A549 (cell line): ENCODE results near the gene ODAD3.

ENCODE experiments used
- BHLHE40 ChIP-seq: IDR thresholded peaks from 2 replicates; pipeline ENCODE4 v1.6.1; 2012; ENCODE audit warnings: low read depth, low read length, inconsistent platforms
- CHD2 ChIP-seq: fragments of 150-350 bp; IDR thresholded peaks from 2 replicates; pipeline ENCODE4 v1.6.1; 2014; ENCODE audit warnings: low read length; ENCODE audit not compliant: partially characterized antibody
- ELK1 ChIP-seq: fragments of 150-350 bp; IDR thresholded peaks from 2 replicates; pipeline ENCODE4 v1.6.1; 2014; ENCODE audit warnings: low read depth, mild to moderate bottlenecking, low read length
- EP300 ChIP-seq, 2 experiments: fragments of >200 bp; sonication (Bioruptor Twin); formaldehyde crosslinking; IDR thresholded peaks; 2 replicates in 1 of 2; 3 replicates in 1 of 2; pipeline ENCODE4 v1.6.1; 2016 to 2017
- JUN ChIP-seq, 2 experiments: fragments of >200 bp; sonication (Bioruptor Twin); formaldehyde crosslinking; IDR thresholded peaks; 2 replicates in 1 of 2; 3 replicates in 1 of 2; pipeline ENCODE4 v1.6.1; 2016 to 2017
- MAX ChIP-seq: IDR thresholded peaks from 2 replicates; pipeline ENCODE4 v1.6.1; 2012
- MAZ ChIP-seq: fragments of 150-350 bp; IDR thresholded peaks from 2 replicates; pipeline ENCODE4 v1.6.1; 2014; ENCODE audit warnings: antibody characterized with exemption, low read depth, low read length, borderline replicate concordance
- MYC ChIP-seq: IDR thresholded peaks from 2 replicates; pipeline ENCODE4 v1.6.1; 2012; ENCODE audit warnings: mild to moderate bottlenecking, inconsistent platforms, low read length, improper control_type of control experiment, borderline replicate concordance
- PHF8 ChIP-seq: fragments of 200-600 bp; sonication (generic); IDR thresholded peaks from 2 replicates; pipeline ENCODE4 v1.6.1; 2016; ENCODE audit warnings: low read depth, mild to moderate bottlenecking, antibody characterized with exemption, moderate library complexity, borderline replicate concordance
- POLR2A ChIP-seq: IDR thresholded peaks from 2 replicates; pipeline ENCODE4 v1.6.1; 2012; ENCODE audit warnings: mild to moderate bottlenecking, low read length
- RFX5 ChIP-seq: fragments of 450-650 bp; IDR thresholded peaks from 2 replicates; pipeline ENCODE4 v1.7.1; 2014; ENCODE audit warnings: antibody characterized with exemption, mild to moderate bottlenecking, moderate library complexity
- TF ChIP-seq, protein P1 (sequence below): fragments of >200 bp; sonication (Bioruptor Twin); formaldehyde crosslinking; IDR thresholded peaks from 3 replicates; pipeline ENCODE4 v1.5.1; 2016
- TF ChIP-seq, protein P2 (sequence below): fragments of 450-650 bp; IDR thresholded peaks from 2 replicates; pipeline ENCODE4 v1.6.1; 2014; ENCODE audit warnings: antibody characterized with exemption
- TF ChIP-seq, protein P3 (sequence below): fragments of 200-600 bp; sonication (generic); IDR thresholded peaks from 2 replicates; pipeline ENCODE4 v1.6.1; 2016; ENCODE audit warnings: antibody characterized with exemption, mild to moderate bottlenecking, moderate library complexity

GRCh38 chr19:11377237-11377636 is 57.7 kb downstream of the ODAD3 start:
- TF ChIP-seq, protein P1, sequence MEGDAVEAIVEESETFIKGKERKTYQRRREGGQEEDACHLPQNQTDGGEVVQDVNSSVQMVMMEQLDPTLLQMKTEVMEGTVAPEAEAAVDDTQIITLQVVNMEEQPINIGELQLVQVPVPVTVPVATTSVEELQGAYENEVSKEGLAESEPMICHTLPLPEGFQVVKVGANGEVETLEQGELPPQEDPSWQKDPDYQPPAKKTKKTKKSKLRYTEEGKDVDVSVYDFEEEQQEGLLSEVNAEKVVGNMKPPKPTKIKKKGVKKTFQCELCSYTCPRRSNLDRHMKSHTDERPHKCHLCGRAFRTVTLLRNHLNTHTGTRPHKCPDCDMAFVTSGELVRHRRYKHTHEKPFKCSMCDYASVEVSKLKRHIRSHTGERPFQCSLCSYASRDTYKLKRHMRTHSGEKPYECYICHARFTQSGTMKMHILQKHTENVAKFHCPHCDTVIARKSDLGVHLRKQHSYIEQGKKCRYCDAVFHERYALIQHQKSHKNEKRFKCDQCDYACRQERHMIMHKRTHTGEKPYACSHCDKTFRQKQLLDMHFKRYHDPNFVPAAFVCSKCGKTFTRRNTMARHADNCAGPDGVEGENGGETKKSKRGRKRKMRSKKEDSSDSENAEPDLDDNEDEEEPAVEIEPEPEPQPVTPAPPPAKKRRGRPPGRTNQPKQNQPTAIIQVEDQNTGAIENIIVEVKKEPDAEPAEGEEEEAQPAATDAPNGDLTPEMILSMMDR = no peak
- TF ChIP-seq ELK1 = no peak
- no peak for TF ChIP-seq PHF8
- no peak for TF ChIP-seq RFX5
- TF ChIP-seq, protein P2, sequence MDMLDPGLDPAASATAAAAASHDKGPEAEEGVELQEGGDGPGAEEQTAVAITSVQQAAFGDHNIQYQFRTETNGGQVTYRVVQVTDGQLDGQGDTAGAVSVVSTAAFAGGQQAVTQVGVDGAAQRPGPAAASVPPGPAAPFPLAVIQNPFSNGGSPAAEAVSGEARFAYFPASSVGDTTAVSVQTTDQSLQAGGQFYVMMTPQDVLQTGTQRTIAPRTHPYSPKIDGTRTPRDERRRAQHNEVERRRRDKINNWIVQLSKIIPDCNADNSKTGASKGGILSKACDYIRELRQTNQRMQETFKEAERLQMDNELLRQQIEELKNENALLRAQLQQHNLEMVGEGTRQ = peak; percentile 89
- no peak for TF ChIP-seq EP300 (IDR thresholded peaks at IDR 0.05)
- TF ChIP-seq MAZ = no peak
- TF ChIP-seq, protein P3, sequence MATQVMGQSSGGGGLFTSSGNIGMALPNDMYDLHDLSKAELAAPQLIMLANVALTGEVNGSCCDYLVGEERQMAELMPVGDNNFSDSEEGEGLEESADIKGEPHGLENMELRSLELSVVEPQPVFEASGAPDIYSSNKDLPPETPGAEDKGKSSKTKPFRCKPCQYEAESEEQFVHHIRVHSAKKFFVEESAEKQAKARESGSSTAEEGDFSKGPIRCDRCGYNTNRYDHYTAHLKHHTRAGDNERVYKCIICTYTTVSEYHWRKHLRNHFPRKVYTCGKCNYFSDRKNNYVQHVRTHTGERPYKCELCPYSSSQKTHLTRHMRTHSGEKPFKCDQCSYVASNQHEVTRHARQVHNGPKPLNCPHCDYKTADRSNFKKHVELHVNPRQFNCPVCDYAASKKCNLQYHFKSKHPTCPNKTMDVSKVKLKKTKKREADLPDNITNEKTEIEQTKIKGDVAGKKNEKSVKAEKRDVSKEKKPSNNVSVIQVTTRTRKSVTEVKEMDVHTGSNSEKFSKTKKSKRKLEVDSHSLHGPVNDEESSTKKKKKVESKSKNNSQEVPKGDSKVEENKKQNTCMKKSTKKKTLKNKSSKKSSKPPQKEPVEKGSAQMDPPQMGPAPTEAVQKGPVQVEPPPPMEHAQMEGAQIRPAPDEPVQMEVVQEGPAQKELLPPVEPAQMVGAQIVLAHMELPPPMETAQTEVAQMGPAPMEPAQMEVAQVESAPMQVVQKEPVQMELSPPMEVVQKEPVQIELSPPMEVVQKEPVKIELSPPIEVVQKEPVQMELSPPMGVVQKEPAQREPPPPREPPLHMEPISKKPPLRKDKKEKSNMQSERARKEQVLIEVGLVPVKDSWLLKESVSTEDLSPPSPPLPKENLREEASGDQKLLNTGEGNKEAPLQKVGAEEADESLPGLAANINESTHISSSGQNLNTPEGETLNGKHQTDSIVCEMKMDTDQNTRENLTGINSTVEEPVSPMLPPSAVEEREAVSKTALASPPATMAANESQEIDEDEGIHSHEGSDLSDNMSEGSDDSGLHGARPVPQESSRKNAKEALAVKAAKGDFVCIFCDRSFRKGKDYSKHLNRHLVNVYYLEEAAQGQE = no peak
- TF ChIP-seq BHLHE40 = no peak
- TF ChIP-seq JUN (IDR thresholded peaks at IDR 0.05) = no peak
- TF ChIP-seq POLR2A = no peak
- no peak for TF ChIP-seq MYC
- TF ChIP-seq CHD2 = no peak
- TF ChIP-seq MAX = no peak
